Stimulated activated naive CD4-positive, alpha-beta T cell (primary cell): ENCODE data around the gene COL1A2.

Experiments used
- DNase-seq, 6 experiments: peaks; one replicate each; lab custom pipeline; 2025; lab: John Stamatoyannopoulos, UW

Gene COL1A2

GRCh38 chr7:94434042-94434441, 39.3 kb downstream of the COL1A2 start:
- no peak for DNase-seq

- peak in 4 of 6 experiments; percentile 5 to 33 (median 25) for DNase-seq
Observed at GRCh38 chr7:94436018-94436604, 41.4 kb downstream of the COL1A2 start.

GRCh38 chr7:94436700-94437099, 42.0 kb downstream of the COL1A2 start:
- no peak for DNase-seq

GRCh38 chr7:94439893-94440381, 45.2 kb downstream of the COL1A2 start:
- no peak for DNase-seq

- DNase-seq = no peak
Observed at GRCh38 chr7:94440451-94441039, 45.9 kb downstream of the COL1A2 start.

GRCh38 chr7:94441138-94441537, 46.4 kb downstream of the COL1A2 start:
- no peak for DNase-seq

GRCh38 chr7:94442639-94443038, 47.9 kb downstream of the COL1A2 start:
- DNase-seq = no peak

- no peak for DNase-seq
Observed at GRCh38 chr7:94444813-94445212, 50.1 kb downstream of the COL1A2 start.

GRCh38 chr7:94445696-94446194, 51.0 kb downstream of the COL1A2 start:
- DNase-seq = no peak

- no peak for DNase-seq
Observed at GRCh38 chr7:94446308-94446707, 51.6 kb downstream of the COL1A2 start.

GRCh38 chr7:94449151-94449725, 54.5 kb downstream of the COL1A2 start:
- peak in 3 of 6 experiments; percentile 14 to 34 (median 14) for DNase-seq

GRCh38 chr7:94450044-94450697, 55.5 kb downstream of the COL1A2 start:
- no peak for DNase-seq

GRCh38 chr7:94451187-94451586, 56.5 kb downstream of the COL1A2 start:
- DNase-seq = no peak

- DNase-seq = no peak
Observed at GRCh38 chr7:94452239-94452638, 57.5 kb downstream of the COL1A2 start.

- DNase-seq = no peak
Observed at GRCh38 chr7:94453898-94454297, 59.2 kb downstream of the COL1A2 start.

- no peak for DNase-seq
Observed at GRCh38 chr7:94458041-94458440, 63.3 kb downstream of the COL1A2 start.

- no peak for DNase-seq
Observed at GRCh38 chr7:94466516-94466915, 71.8 kb downstream of the COL1A2 start.

GRCh38 chr7:94471604-94472003, 76.9 kb downstream of the COL1A2 start:
- DNase-seq = no peak

GRCh38 chr7:94472608-94473007, 77.9 kb downstream of the COL1A2 start:
- no peak for DNase-seq

GRCh38 chr7:94476251-94476840, 81.7 kb downstream of the COL1A2 start:
- DNase-seq = no peak

- no peak for DNase-seq
Observed at GRCh38 chr7:94477878-94478277, 83.2 kb downstream of the COL1A2 start.

GRCh38 chr7:94478648-94479214, 84.0 kb downstream of the COL1A2 start:
- no peak for DNase-seq
